HEK293T (cell line): ENCODE measurements around the gene EYA4.
"Not testable (repeated sequence)": the region's sequence is repeated elsewhere in the genome, so short reads cannot be mapped to it uniquely, and the experiment has no call there.

ENCODE experiments used
- CTCF ChIA-PET: fragments of 350-600 bp; formaldehyde crosslinking; extraction: SDS; loops from one replicate; lab custom pipeline; 2021; ENCODE audit warnings: antibody characterized with exemption, inconsistent platforms; lab: Yijun Ruan, JAX
- POLR2A ChIA-PET: fragments of 350-600 bp; formaldehyde crosslinking; extraction: SDS; loops from one replicate; lab custom pipeline; 2020; ENCODE audit warnings: antibody characterized with exemption, inconsistent platforms; lab: Yijun Ruan, JAX
- DNase-seq: peaks from one replicate; pipeline ENCODE4 v3.0.0; 2012; ENCODE audit warnings: mixed read lengths; ENCODE audit errors: extremely low spot score
- ARNT ChIP-seq: fragments of 450-650 bp; IDR thresholded peaks from 2 replicates; pipeline ENCODE4 v1.6.1; 2017; ENCODE audit warnings: mild to moderate bottlenecking
- BHLHE40 ChIP-seq: fragments of 450-650 bp; IDR thresholded peaks from 2 replicates; pipeline ENCODE4 v1.6.1; 2016; ENCODE audit warnings: mild to moderate bottlenecking, moderate library complexity, borderline replicate concordance
- CTBP1 ChIP-seq: fragments of 450-650 bp; IDR thresholded peaks from 2 replicates; pipeline ENCODE4 v1.6.1; 2016; ENCODE audit warnings: borderline replicate concordance
- ELF4 ChIP-seq: fragments of 450-650 bp; IDR thresholded peaks from 2 replicates; pipeline ENCODE4 v1.6.1; 2017; ENCODE audit warnings: antibody characterized with exemption
- FOXA1 ChIP-seq: fragments of 450-650 bp; IDR thresholded peaks from 2 replicates; pipeline ENCODE4 v1.6.1; 2016; ENCODE audit warnings: mild to moderate bottlenecking
- FOXK2 ChIP-seq: fragments of 450-650 bp; IDR thresholded peaks from 2 replicates; pipeline ENCODE4 v1.6.1; 2016; ENCODE audit warnings: mild to moderate bottlenecking
- FOXM1 ChIP-seq: fragments of 450-650 bp; IDR thresholded peaks from 2 replicates; pipeline ENCODE4 v1.6.1; 2017; ENCODE audit warnings: mild to moderate bottlenecking, borderline replicate concordance
- HDGF ChIP-seq: fragments of 450-650 bp; IDR thresholded peaks from 2 replicates; pipeline ENCODE4 v1.6.1; 2017; ENCODE audit warnings: antibody characterized with exemption, borderline replicate concordance
- L3MBTL2 ChIP-seq: fragments of 450-650 bp; conservative IDR thresholded peaks from 2 replicates; pipeline ENCODE4 v1.6.1; 2016; ENCODE audit warnings: mild to moderate bottlenecking
- LEF1 ChIP-seq: fragments of 450-650 bp; IDR thresholded peaks from 2 replicates; pipeline ENCODE4 v1.6.1; 2017; ENCODE audit warnings: mild to moderate bottlenecking, borderline replicate concordance
- NFRKB ChIP-seq: fragments of 450-650 bp; IDR thresholded peaks from 2 replicates; pipeline ENCODE4 v1.6.1; 2016; ENCODE audit warnings: mild to moderate bottlenecking, moderate library complexity
- PKNOX1 ChIP-seq: fragments of 450-650 bp; IDR thresholded peaks from 2 replicates; pipeline ENCODE4 v1.6.1; 2016
- SP1 ChIP-seq: fragments of 450-650 bp; IDR thresholded peaks from 2 replicates; pipeline ENCODE4 v1.6.1; 2017
- SUZ12 ChIP-seq: fragments of 450-650 bp; IDR thresholded peaks from 2 replicates; pipeline ENCODE4 v1.6.1; 2016; ENCODE audit warnings: mild to moderate bottlenecking
- TARDBP ChIP-seq: fragments of 450-650 bp; IDR thresholded peaks from 2 replicates; pipeline ENCODE4 v1.6.1; 2016
- ZNF384 ChIP-seq: fragments of 450-650 bp; IDR thresholded peaks from 2 replicates; pipeline ENCODE4 v1.6.1; 2016

Gene EYA4

GRCh38 chr6:133390168-133390567, 149.0 kb downstream of the EYA4 start:
- no peak for TF ChIP-seq ELF4
- no peak for TF ChIP-seq BHLHE40
- no peak for TF ChIP-seq ZNF384
- TF ChIP-seq FOXM1 = no peak
- no peak for TF ChIP-seq ARNT
- no peak for TF ChIP-seq SUZ12
- no peak for TF ChIP-seq L3MBTL2
- TF ChIP-seq TARDBP = no peak
- no peak for TF ChIP-seq NFRKB
- no peak for TF ChIP-seq CTBP1
- TF ChIP-seq LEF1 = no peak
- TF ChIP-seq FOXK2 = no peak
- ChIA-PET POLR2A (no interaction called here), CTCF (no interaction called here)
- no peak for DNase-seq

GRCh38 chr6:133392015-133392414, 150.9 kb downstream of the EYA4 start:
- no peak for DNase-seq
- CTCF ChIA-PET = no interaction called here

GRCh38 chr6:133392641-133393040, 151.5 kb downstream of the EYA4 start:
- POLR2A ChIA-PET = no interaction called here
- TF ChIP-seq NFRKB (no peak), CTBP1 (no peak), PKNOX1 (no peak), FOXK2 (no peak), ELF4 (no peak), ZNF384 (no peak), FOXM1 (no peak)
- CTCF ChIA-PET = no interaction called here
- DNase-seq = no peak

More at GRCh38 chr6:133392015-133392414, 150.9 kb downstream of the EYA4 start:
- POLR2A ChIA-PET = no interaction called here
- TF ChIP-seq SUZ12 (no peak), NFRKB (no peak), FOXA1 (no peak), ARNT (no peak), ZNF384 (no peak), CTBP1 (no peak), ELF4 (no peak), LEF1 (no peak)

GRCh38 chr6:133393891-133394290, 152.7 kb downstream of the EYA4 start:
- CTCF ChIA-PET = interaction anchor here (0.5 to 0.6 kb wide), 3 partner anchors 69 to 175 kb away, joined by 3 to 4 read pairs (median 3); no protein-coding TSS in a partner anchor
- POLR2A ChIA-PET = no interaction called here
- DNase-seq = no peak
- TF ChIP-seq SP1 (no peak), HDGF (no peak), ZNF384 (no peak), SUZ12 (no peak), CTBP1 (no peak), ARNT (no peak), FOXA1 (no peak)

GRCh38 chr6:133394630-133395029, 153.5 kb downstream of the EYA4 start:
- TF ChIP-seq LEF1 (no peak), HDGF (no peak), FOXM1 (no peak), ELF4 (no peak), TARDBP (no peak), SUZ12 (no peak), PKNOX1 (no peak), ZNF384 (no peak), FOXK2 (no peak)
- ChIA-PET POLR2A (no interaction called here), CTCF (no interaction called here)
- no peak for DNase-seq

- TF ChIP-seq TARDBP (no peak), ELF4 (no peak), L3MBTL2 (no peak), BHLHE40 (no peak), FOXM1 (no peak), FOXA1 (no peak), CTBP1 (no peak), HDGF (no peak), LEF1 (no peak), ZNF384 (no peak), ARNT (no peak), SP1 (no peak), NFRKB (no peak), FOXK2 (no peak)
- ChIA-PET POLR2A (no interaction called here), CTCF (interaction anchor here (0.6 kb wide), 1 partner anchor 76 kb away, joined by 7 read pairs; no protein-coding TSS in a partner anchor)
- DNase-seq = no peak
Measured at GRCh38 chr6:133396233-133396983, 155.3 kb downstream of the EYA4 start.

GRCh38 chr6:133396984-133397348, 155.8 kb downstream of the EYA4 start:
- CTCF ChIA-PET = no interaction called here
- no peak for TF ChIP-seq CTBP1
- TF ChIP-seq NFRKB = no peak
- no peak for TF ChIP-seq BHLHE40
- TF ChIP-seq LEF1 = no peak
- no peak for TF ChIP-seq FOXK2
- no peak for TF ChIP-seq SP1
- no peak for TF ChIP-seq FOXM1
- TF ChIP-seq L3MBTL2 = no peak
- TF ChIP-seq SUZ12 = no peak
- TF ChIP-seq HDGF = no peak
- no peak for TF ChIP-seq ARNT
- TF ChIP-seq TARDBP = no peak
- TF ChIP-seq PKNOX1 = no peak
- no peak for TF ChIP-seq FOXA1
- no peak for TF ChIP-seq ELF4
- TF ChIP-seq ZNF384 = no peak
- DNase-seq = no peak
- POLR2A ChIA-PET = no interaction called here

- CTCF ChIA-PET, POLR2A ChIA-PET, DNase-seq: not testable (repeated sequence)
Measured at GRCh38 chr6:133397601-133398000, 156.4 kb downstream of the EYA4 start.
